Measurements from ENCODE around the gene TREM2. TPM values are rescaled to one million over a fixed set of nuclear protein-coding genes. Genes with fewer than 3 reads are reported as not detected.

Gene TREM2
- total RNA-seq, 4 donors from 2014 or later: 3.8 to 335 (median 15.9) TPM

- TF ChIP-seq, protein P1, sequence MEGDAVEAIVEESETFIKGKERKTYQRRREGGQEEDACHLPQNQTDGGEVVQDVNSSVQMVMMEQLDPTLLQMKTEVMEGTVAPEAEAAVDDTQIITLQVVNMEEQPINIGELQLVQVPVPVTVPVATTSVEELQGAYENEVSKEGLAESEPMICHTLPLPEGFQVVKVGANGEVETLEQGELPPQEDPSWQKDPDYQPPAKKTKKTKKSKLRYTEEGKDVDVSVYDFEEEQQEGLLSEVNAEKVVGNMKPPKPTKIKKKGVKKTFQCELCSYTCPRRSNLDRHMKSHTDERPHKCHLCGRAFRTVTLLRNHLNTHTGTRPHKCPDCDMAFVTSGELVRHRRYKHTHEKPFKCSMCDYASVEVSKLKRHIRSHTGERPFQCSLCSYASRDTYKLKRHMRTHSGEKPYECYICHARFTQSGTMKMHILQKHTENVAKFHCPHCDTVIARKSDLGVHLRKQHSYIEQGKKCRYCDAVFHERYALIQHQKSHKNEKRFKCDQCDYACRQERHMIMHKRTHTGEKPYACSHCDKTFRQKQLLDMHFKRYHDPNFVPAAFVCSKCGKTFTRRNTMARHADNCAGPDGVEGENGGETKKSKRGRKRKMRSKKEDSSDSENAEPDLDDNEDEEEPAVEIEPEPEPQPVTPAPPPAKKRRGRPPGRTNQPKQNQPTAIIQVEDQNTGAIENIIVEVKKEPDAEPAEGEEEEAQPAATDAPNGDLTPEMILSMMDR (IDR thresholded peaks at IDR 0.05; ENCODE audit: low read depth): no peak
Observed at GRCh38 chr6:41171908-41172307, 9.0 kb upstream of the TREM2 start.

GRCh38 chr6:41170547-41171160 lies 7.7 kb upstream of the TREM2 start:
- TF ChIP-seq, protein P1 (IDR thresholded peaks at IDR 0.05; ENCODE audit: low read depth): no peak

DNA sequence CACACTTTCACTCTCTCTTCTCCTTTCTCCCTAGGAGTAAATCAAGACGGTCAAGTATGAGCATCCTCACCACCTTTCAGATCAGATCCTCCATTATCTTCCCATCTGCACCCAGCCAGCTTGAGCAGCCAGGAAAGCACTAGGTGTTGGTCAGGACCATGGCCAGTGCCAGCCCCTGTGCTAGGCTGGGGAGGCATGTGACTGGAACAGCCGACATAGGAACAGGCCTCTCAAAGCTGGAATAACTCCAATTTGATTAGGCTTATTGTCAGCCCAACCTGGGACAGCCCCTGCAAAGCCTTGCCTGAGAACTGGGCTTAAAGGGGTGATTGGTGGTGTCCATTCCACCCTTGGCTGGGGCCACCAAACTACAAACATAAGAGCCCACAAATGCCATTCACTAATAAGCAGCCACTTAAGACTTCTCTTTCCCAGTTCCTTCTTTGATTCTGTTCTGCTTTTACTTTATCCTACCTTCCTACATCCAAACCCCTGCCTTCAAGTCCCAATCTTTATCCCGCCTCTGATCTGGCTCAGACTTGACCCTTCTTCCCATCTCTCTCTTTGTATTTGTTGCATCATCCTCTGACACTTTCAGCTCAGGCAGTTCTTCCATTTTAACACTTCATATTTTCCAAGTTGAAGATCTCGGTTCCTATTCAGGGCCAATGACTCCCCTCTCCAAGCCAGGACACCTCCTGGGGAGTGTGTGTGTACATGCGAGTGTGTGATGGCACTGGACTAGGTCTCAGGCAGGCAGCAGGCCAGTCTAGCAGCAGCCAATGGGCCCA lies 4.5 kb upstream of the TREM2 start:
- TF ChIP-seq, protein P1 (IDR thresholded peaks at IDR 0.05; ENCODE audit: low read depth): no peak

- TF ChIP-seq, protein P1 (IDR thresholded peaks at IDR 0.05; ENCODE audit: low read depth): no peak
Observed at GRCh38 chr6:41164551-41165120, 1.7 kb upstream of the TREM2 start.

- TF ChIP-seq, protein P1 (IDR thresholded peaks at IDR 0.05; ENCODE audit: low read depth): no peak
Observed at GRCh38 chr6:41163419-41163717, 452 bp upstream of the TREM2 start.

GRCh38 chr6:41161851-41162552 lies 914 bp downstream of the TREM2 start:
- TF ChIP-seq, protein P1 (IDR thresholded peaks at IDR 0.05; ENCODE audit: low read depth): no peak

GRCh38 chr6:41161380-41161779 lies 1.5 kb downstream of the TREM2 start:
- TF ChIP-seq, protein P1 (IDR thresholded peaks at IDR 0.05; ENCODE audit: low read depth): no peak

Data from subcutaneous adipose tissue (tissue), 4 donors.